Hepatocyte (in vitro differentiated cells): ENCODE data around the gene EYA4. TPM values are rescaled to one million over a fixed set of nuclear protein-coding genes. Genes with fewer than 3 reads are reported as not detected.

Source experiments
- DNase-seq: peaks from one replicate; pipeline ENCODE4 v3.0.0-alpha.2; 2016; ENCODE audit warnings: low spot score
- H2AFZ ChIP-seq: fragments of 200-600 bp; sonication (generic); 2 replicates; pipeline ENCODE4 v1.6.0; 2016; ENCODE audit warnings: antibody characterized with exemption, mild to moderate bottlenecking
- H3K27ac ChIP-seq: fragments of 200-600 bp; sonication (generic); 2 replicates; pipeline ENCODE4 v1.5.1; 2016; ENCODE audit warnings: mild to moderate bottlenecking
- H3K27me3 ChIP-seq: fragments of 200-600 bp; sonication (generic); 2 replicates; pipeline ENCODE4 v1.6.1; 2016
- H3K36me3 ChIP-seq: fragments of 200-600 bp; sonication (generic); replicated peaks from 2 replicates; pipeline ENCODE4 v1.5.1; 2016; ENCODE audit warnings: low read depth; ENCODE audit not compliant: insufficient read depth
- H3K4me1 ChIP-seq: fragments of 200-600 bp; sonication (generic); 2 replicates; pipeline ENCODE4 v1.5.1; 2016; ENCODE audit warnings: mild to moderate bottlenecking, moderate library complexity; ENCODE audit not compliant: insufficient read depth
- H3K4me2 ChIP-seq: fragments of 200-600 bp; sonication (generic); 2 replicates; pipeline ENCODE4 v1.6.0; 2016
- H3K4me3 ChIP-seq: fragments of 200-600 bp; sonication (generic); 2 replicates; pipeline ENCODE4 v1.5.1; 2016; ENCODE audit warnings: mild to moderate bottlenecking
- H3K79me2 ChIP-seq: fragments of 200-600 bp; sonication (generic); 2 replicates; pipeline ENCODE4 v1.6.0; 2017; ENCODE audit warnings: mild to moderate bottlenecking
- H3K9me2 ChIP-seq: fragments of 200-600 bp; sonication (generic); replicated peaks from 2 replicates; pipeline ENCODE4 v1.6.0; 2017; ENCODE audit warnings: mild to moderate bottlenecking; ENCODE audit not compliant: insufficient read depth
- H3K9me3 ChIP-seq: fragments of 200-600 bp; sonication (generic); 2 replicates; pipeline ENCODE4 v1.5.1; 2016; ENCODE audit warnings: low read depth, mild to moderate bottlenecking
- H4K20me1 ChIP-seq: fragments of 200-600 bp; sonication (generic); 2 replicates; pipeline ENCODE4 v1.6.0; 2016; ENCODE audit warnings: mild to moderate bottlenecking; ENCODE audit not compliant: insufficient read depth, poor library complexity, severe bottlenecking
- CTCF ChIP-seq: fragments of 200-600 bp; sonication (generic); IDR thresholded peaks from 2 replicates; pipeline ENCODE4 v1.5.1; 2016; ENCODE audit warnings: antibody characterized with exemption, mild to moderate bottlenecking; ENCODE audit not compliant: poor library complexity
- EZH2 ChIP-seq: fragments of 200-600 bp; sonication (generic); IDR thresholded peaks from 2 replicates; pipeline ENCODE4 v1.6.1; 2016; ENCODE audit warnings: antibody characterized with exemption, mild to moderate bottlenecking, borderline replicate concordance
- EZH2phosphoT487 ChIP-seq: fragments of 200-600 bp; sonication (generic); IDR thresholded peaks from one replicate; pipeline ENCODE4 v1.6.1; 2018; ENCODE audit warnings: antibody characterized with exemption, mild to moderate bottlenecking, low read depth, moderate library complexity; ENCODE audit not compliant: unreplicated experiment, severe bottlenecking
- WGBS: methylation state at CpG from one replicate; pipeline ENCODE4 v1.1.6; 2016; ENCODE audit warnings: low lambda C conversion rate; ENCODE audit errors: missing lambda C conversion rate; 5-methylcytosine and 5-hydroxymethylcytosine counted together
- polyA plus RNA-seq: library from polyadenylated mRNA; unstranded; fragments of >200 nt; fragmentation: Nextera tagmentation; extraction: Ambion mirVana; gene quantifications from 2 replicates; pipeline ENCODE4 v1.2.1, GENCODE V29; 2016
- total RNA-seq: library from RNA; depleted of rRNA; stranded (reverse); fragments of >200 nt; gene quantifications from 2 replicates; pipeline ENCODE4 v1.2.3, GENCODE V29; 2014

The EYA4 gene
- total and polyA plus RNA-seq, 2 experiments from 2014 or later = 0.33 to 1.8 TPM

DNA sequence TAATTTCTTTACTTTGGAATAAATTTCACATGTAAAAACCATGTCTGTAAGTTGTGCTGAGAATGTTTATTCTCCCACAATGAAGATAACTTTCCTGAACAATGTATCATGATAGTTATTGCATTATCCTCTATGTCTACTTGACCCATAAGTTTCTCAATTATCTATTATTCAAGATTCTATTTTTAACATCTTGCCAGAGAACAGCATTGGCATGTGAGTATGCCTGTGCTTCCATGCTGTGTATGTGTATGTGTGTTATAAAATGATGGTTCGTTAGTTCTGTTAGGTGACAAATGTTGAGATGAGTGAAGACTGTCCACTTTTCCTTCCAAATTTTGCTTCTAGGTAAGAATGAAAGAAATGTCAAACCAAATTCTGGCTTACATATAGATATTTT, 111.9 kb downstream of the EYA4 start:
- 92% methylated on average over 1 of the region's 1 CpG for WGBS
- TF ChIP-seq CTCF (no peak), EZH2phosphoT487 (no peak), EZH2 (no peak)
- Histone ChIP-seq H3K36me3 (no peaks in the 10 kb centered on the region), H3K27me3 (no peaks in the 10 kb centered on the region), H3K9me3 (no peaks in the 10 kb centered on the region), H3K9me2 (no peaks in the 10 kb centered on the region), H3K4me1 (no peaks in the 10 kb centered on the region), H3K4me2 (no peak overlapping the region), H3K79me2 (no peaks in the 10 kb centered on the region), H2AFZ (no peak overlapping the region), H4K20me1 (no peaks in the 10 kb centered on the region), H3K27ac (no peak overlapping the region), H3K4me3 (no peak overlapping the region)
- DNase-seq = no peak

DNA sequence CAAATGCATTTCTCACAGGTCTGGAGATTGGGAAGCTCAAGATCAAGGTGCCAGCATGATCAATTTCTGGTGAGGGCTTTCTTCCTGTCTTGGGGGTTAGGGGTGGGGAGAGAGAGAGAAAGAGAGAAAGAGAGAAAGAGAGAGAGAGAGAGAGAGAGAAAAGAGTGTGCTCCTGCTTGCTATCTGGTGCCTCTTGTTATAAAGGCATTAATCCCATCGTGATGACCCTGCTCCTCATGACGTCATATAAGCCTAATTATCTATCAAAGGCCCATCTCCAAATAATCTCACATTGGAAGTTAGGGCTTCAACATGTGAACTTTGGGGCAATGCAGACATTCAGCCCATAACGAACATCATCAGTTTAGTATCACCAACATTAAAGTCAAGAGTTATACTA, 114.8 kb downstream of the EYA4 start:
- no peaks in the 10 kb centered on the region for H3K27me3 ChIP-seq
- H4K20me1 ChIP-seq = no peaks in the 10 kb centered on the region
- no peaks in the 10 kb centered on the region for H3K9me3 ChIP-seq
- no peak overlapping the region for H3K4me2 ChIP-seq
- no peaks in the 10 kb centered on the region for H3K4me1 ChIP-seq
- no peaks in the 10 kb centered on the region for H3K9me2 ChIP-seq
- no peak for DNase-seq
- 93% methylated on average over 3 of the region's 3 CpGs for WGBS
- no peaks in the 10 kb centered on the region for H3K79me2 ChIP-seq
- TF ChIP-seq EZH2 (no peak), CTCF (no peak), EZH2phosphoT487 (no peak)
- H3K27ac ChIP-seq = no peak overlapping the region
- H2AFZ ChIP-seq = no peak overlapping the region
- H3K4me3 ChIP-seq = no peak overlapping the region
- H3K36me3 ChIP-seq = no peaks in the 10 kb centered on the region

DNA sequence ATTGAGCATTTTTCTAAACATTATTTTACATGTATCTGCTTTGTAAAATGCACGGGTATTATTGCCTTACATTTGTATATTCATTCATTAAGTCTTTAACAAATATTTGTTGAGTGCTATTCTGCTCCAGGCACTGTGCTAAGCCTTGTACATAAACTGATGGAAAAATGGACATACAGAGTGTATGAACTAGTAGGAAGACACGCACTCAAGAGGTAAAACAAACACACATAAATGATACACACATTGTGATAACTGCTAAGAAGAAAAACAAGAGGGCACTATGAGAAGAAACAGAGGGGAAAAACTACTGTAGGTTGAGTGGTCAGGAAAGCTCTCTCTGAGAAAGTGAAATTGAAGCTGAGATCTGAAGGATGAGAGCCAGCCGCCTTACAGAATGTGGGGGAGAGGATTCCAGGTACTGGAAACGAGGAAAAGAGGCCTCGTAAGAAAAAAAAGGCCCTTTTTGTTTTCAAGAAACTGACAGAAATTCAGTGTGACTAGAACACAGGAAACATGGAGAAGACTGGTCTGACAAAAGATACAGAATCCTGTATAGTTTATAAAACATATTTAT, 117.5 kb downstream of the EYA4 start:
- no peak overlapping the region for H3K4me3 ChIP-seq
- DNase-seq = no peak
- H3K27ac ChIP-seq = no peak overlapping the region
- no peaks in the 10 kb centered on the region for H3K4me1 ChIP-seq
- no peak overlapping the region for H2AFZ ChIP-seq
- TF ChIP-seq CTCF = no peak
- TF ChIP-seq EZH2phosphoT487 = no peak
- TF ChIP-seq EZH2 = no peak
- H3K36me3 ChIP-seq = no peaks in the 10 kb centered on the region
- H3K9me3 ChIP-seq = no peaks in the 10 kb centered on the region
- no peak overlapping the region for H3K4me2 ChIP-seq
- 67% methylated on average over 5 of the region's 5 CpGs for WGBS
- no peaks in the 10 kb centered on the region for H3K27me3 ChIP-seq
- no peaks in the 10 kb centered on the region for H3K79me2 ChIP-seq
- no peaks in the 10 kb centered on the region for H3K9me2 ChIP-seq
- H4K20me1 ChIP-seq = no peaks in the 10 kb centered on the region
